ENCODE measurements around the gene LZTR1.

DNA sequence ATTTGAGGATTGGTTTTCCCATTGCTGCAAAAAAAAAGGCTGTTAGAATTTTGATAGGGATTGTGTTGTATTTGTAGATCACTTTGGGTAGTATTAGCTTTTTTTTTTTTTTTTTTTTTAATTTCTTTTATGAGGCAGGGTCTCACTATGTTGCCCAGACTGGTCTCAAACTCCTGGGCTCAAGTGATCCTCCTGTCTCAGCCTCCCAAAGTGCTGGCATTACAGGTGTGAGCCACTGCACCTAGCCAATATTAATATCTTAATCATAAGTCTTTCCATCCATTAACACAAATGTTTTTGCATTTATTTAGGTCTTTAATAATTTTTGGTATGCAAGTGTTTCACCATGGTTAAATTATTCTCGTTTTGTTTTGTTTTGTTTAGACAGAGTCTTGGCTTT lies 38.1 kb upstream of the LZTR1 start:
- no peak for TF ChIP-seq POLR2A (IDR thresholded peaks at IDR 0.05)
- TF ChIP-seq, protein P1, sequence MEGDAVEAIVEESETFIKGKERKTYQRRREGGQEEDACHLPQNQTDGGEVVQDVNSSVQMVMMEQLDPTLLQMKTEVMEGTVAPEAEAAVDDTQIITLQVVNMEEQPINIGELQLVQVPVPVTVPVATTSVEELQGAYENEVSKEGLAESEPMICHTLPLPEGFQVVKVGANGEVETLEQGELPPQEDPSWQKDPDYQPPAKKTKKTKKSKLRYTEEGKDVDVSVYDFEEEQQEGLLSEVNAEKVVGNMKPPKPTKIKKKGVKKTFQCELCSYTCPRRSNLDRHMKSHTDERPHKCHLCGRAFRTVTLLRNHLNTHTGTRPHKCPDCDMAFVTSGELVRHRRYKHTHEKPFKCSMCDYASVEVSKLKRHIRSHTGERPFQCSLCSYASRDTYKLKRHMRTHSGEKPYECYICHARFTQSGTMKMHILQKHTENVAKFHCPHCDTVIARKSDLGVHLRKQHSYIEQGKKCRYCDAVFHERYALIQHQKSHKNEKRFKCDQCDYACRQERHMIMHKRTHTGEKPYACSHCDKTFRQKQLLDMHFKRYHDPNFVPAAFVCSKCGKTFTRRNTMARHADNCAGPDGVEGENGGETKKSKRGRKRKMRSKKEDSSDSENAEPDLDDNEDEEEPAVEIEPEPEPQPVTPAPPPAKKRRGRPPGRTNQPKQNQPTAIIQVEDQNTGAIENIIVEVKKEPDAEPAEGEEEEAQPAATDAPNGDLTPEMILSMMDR (IDR thresholded peaks at IDR 0.05 in 8 of 11, conservative IDR thresholded peaks at IDR 0.05 in 3 of 11), result no peak
- no peak for TF ChIP-seq POLR2AphosphoS5 (IDR thresholded peaks at IDR 0.05)

All from spleen (tissue), 7 donors.